Stomach (tissue), 9 donors: Measurements from ENCODE around the gene UBE2U. TPM values are rescaled to one million over a fixed set of nuclear protein-coding genes. Genes with fewer than 3 reads are reported as not detected.
"Not testable (repeated sequence)": the region's sequence is repeated elsewhere in the genome, so short reads cannot be mapped to it uniquely, and the experiment has no call there.

Source experiments
- DNase-seq, 2 donors: peaks; one replicate each; pipeline versions ENCODE4 v3.0.0 to v3.0.0-alpha.2; 2013 to 2019
- H3K27ac ChIP-seq, 5 donors: fragments of 200-600 bp in 4 of 5; sonication (generic) in 4 of 5; one replicate each; pipeline ENCODE4 v1.5.1; 2013 to 2019; ENCODE audit warnings: mild to moderate bottlenecking in 1 of 5, moderate library complexity in 1 of 5
- H3K27me3 ChIP-seq, 3 donors: fragments of 200-600 bp; sonication (generic); one replicate each; pipeline ENCODE4 v1.5.1; 2017 to 2019; ENCODE audit warnings: mixed run types in 1 of 3
- H3K36me3 ChIP-seq, 4 donors: fragments of 200-600 bp; sonication (generic); 1 replicate in 3 of 4; 2 replicates in 1 of 4; pipeline ENCODE4 v1.5.1; 2016 to 2019
- H3K4me1 ChIP-seq, 4 donors: fragments of 200-600 bp; sonication (generic); one replicate each; pipeline ENCODE4 v1.5.1; 2016 to 2019
- H3K4me3 ChIP-seq, 4 donors: fragments of 200-600 bp; sonication (generic) in 3 of 4; one replicate each; pipeline ENCODE4 v1.5.1; 2016 to 2019; ENCODE audit warnings: mild to moderate bottlenecking in 1 of 4
- H3K9me3 ChIP-seq, 4 donors: fragments of 200-600 bp; sonication (generic); one replicate each; pipeline ENCODE4 v1.5.1; 2016 to 2019
- CTCF ChIP-seq, 7 experiments: fragments of 450-650 bp in 4 of 7; fragments of 200-600 bp in 3 of 7; sonication (generic) in 3 of 7; IDR thresholded peaks; one replicate each; pipeline ENCODE4 v1.5.1; 2016 to 2019; ENCODE audit warnings: antibody characterized with exemption in 7 of 7, control low read depth in 2 of 7, mild to moderate bottlenecking in 1 of 7
- EP300 ChIP-seq: sonication (generic); formaldehyde crosslinking; IDR thresholded peaks from one replicate; pipeline ENCODE4 v1.6.1; 2017; ENCODE audit warnings: antibody characterized with exemption
- POLR2A ChIP-seq, 4 donors: fragments of 450-650 bp; IDR thresholded peaks; one replicate each; pipeline ENCODE4 v1.6.1; 2016; ENCODE audit warnings: antibody characterized with exemption in 4 of 4, control low read depth in 2 of 4, mild to moderate bottlenecking in 1 of 4, moderate library complexity in 1 of 4
- POLR2AphosphoS5 ChIP-seq, 3 donors: sonication (generic); formaldehyde crosslinking; IDR thresholded peaks; one replicate each; pipeline ENCODE4 v1.6.1; 2016; ENCODE audit warnings: antibody characterized with exemption in 3 of 3
- WGBS, 5 donors: extraction: QIAGEN DNeasy Blood & Tissue Kit in 3 of 5; methylation state at CpG; one replicate each; pipeline versions ENCODE4 v1.1.5 to v1.1.7; 2013 to 2018; 5-methylcytosine and 5-hydroxymethylcytosine counted together
- intact Hi-C: fragments of 100-400 bp; cut with DNase I; formaldehyde crosslinking; loops from one replicate; pipeline ENCODE4 v1.15.1; 2023; ENCODE audit warnings: low total_unique reads
- polyA plus RNA-seq, 3 donors: library from polyadenylated mRNA; stranded (reverse); fragments of 200-250 nt; gene quantifications; one replicate each; pipeline ENCODE4 v1.2.3, GENCODE V29; 2013
- total RNA-seq, 5 donors: library from RNA; depleted of rRNA; stranded (reverse); fragments of >200 nt; gene quantifications; one replicate each; pipeline versions ENCODE4 v1.1.0 to v1.2.3, GENCODE V29; 2014 to 2016
- donor health status: healthy with polysubstance abuse.
- donor health status: Bipolar disorder and iron deficiency.
- donor health status: healthy.

UBE2U gene
- total and polyA plus RNA-seq, 8 donors: 0.08 TPM; not detected in 7

- no peak overlapping the region for H3K27ac ChIP-seq
- H3K36me3 ChIP-seq: no peaks in the 10 kb centered on the region
- TF ChIP-seq POLR2AphosphoS5 (IDR thresholded peaks at IDR 0.05) (no peak), CTCF (IDR thresholded peaks at IDR 0.05) (no peak), EP300 (no peak), POLR2A (IDR thresholded peaks at IDR 0.05) (no peak)
- no peaks in the 10 kb centered on the region for H3K9me3 ChIP-seq
- no peak for DNase-seq
- H3K4me1 ChIP-seq: no peaks in the 10 kb centered on the region
- no peak overlapping the region for H3K4me3 ChIP-seq
- intact Hi-C loops: no loop called here
- no peaks in the 10 kb centered on the region for H3K27me3 ChIP-seq
- 57 to 66% (median 63%) methylated on average over 7 of the region's 7 CpGs for WGBS, 5 donors
These were observed 20.1 kb downstream of the UBE2U start for GRCh38 chr1:64223329-64224151.

GRCh38 chr1:64224236-64224635 is 20.8 kb downstream of the UBE2U start:
- H3K36me3 ChIP-seq, DNase-seq, H3K4me3 ChIP-seq, H3K27me3 ChIP-seq, intact Hi-C loops, H3K27ac ChIP-seq, H3K9me3 ChIP-seq, H3K4me1 ChIP-seq: not testable (repeated sequence)
- WGBS, 5 donors: 90 to 97% (median 95%) methylated on average over 7 of the region's 7 CpGs

- intact Hi-C loops: no loop called here
- Histone ChIP-seq H3K4me3 (no peak overlapping the region), H3K27ac (no peak overlapping the region), H3K36me3 (no peaks in the 10 kb centered on the region), H3K4me1 (no peaks in the 10 kb centered on the region), H3K9me3 (no peaks in the 10 kb centered on the region), H3K27me3 (no peaks in the 10 kb centered on the region)
- DNase-seq: no peak
- no peak for TF ChIP-seq EP300
- TF ChIP-seq CTCF (IDR thresholded peaks at IDR 0.05): no peak
- no peak for TF ChIP-seq POLR2A (IDR thresholded peaks at IDR 0.05)
- TF ChIP-seq POLR2AphosphoS5 (IDR thresholded peaks at IDR 0.05): no peak
- 83 to 85% (median 84%) methylated on average over 9 to 10 of the region's 10 CpGs for WGBS, 5 donors
These were observed 24.9 kb downstream of the UBE2U start for GRCh38 chr1:64228167-64228957.

- Histone ChIP-seq H3K9me3 (no peaks in the 10 kb centered on the region), H3K4me1 (no peaks in the 10 kb centered on the region), H3K4me3 (no peak overlapping the region), H3K27me3 (no peaks in the 10 kb centered on the region), H3K27ac (no peak overlapping the region), H3K36me3 (no peaks in the 10 kb centered on the region)
- 85 to 89% (median 86%) methylated on average over 3 of the region's 3 CpGs for WGBS, 5 donors
- intact Hi-C loops: no loop called here
- no peak for TF ChIP-seq CTCF (IDR thresholded peaks at IDR 0.05)
- no peak for TF ChIP-seq EP300
- no peak for TF ChIP-seq POLR2AphosphoS5 (IDR thresholded peaks at IDR 0.05)
- no peak for TF ChIP-seq POLR2A (IDR thresholded peaks at IDR 0.05)
- DNase-seq: no peak
These were observed 25.9 kb downstream of the UBE2U start for GRCh38 chr1:64229307-64229706.
